H9 (cell line): ENCODE data around the gene BMP7. TPM values are rescaled to one million over a fixed set of nuclear protein-coding genes. Genes with fewer than 3 reads are reported as not detected.
A peak's percentile ranks its signal among the peaks of the same experiment; 100 is the strongest.

Experiments used
- DNase-seq: peaks from one replicate; pipeline ENCODE4 v3.0.0-alpha.2; 2017
- H2AFZ ChIP-seq: one replicate; pipeline ENCODE4 v1.6.1; 2013; ENCODE audit warnings: mild to moderate bottlenecking, low read length, control low read depth, moderate library complexity
- H2AK5ac ChIP-seq: 2 replicates; pipeline ENCODE4 v1.6.1; 2013; ENCODE audit warnings: low read length, control low read depth, mixed read lengths; ENCODE audit not compliant: insufficient read length
- H2BK120ac ChIP-seq: one replicate; pipeline ENCODE4 v1.6.1; 2013; ENCODE audit warnings: low read depth, mild to moderate bottlenecking, low read length, control low read depth, inconsistent platforms; ENCODE audit not compliant: poor library complexity, severe bottlenecking
- H2BK12ac ChIP-seq: 2 replicates; pipeline ENCODE4 v1.6.1; 2013; ENCODE audit warnings: low read length, control low read depth, mixed read lengths, low read depth; ENCODE audit not compliant: insufficient read length
- H2BK15ac ChIP-seq: 2 replicates; pipeline ENCODE4 v1.6.1; 2013; ENCODE audit warnings: low read depth, low read length, control low read depth
- H2BK20ac ChIP-seq: one replicate; pipeline ENCODE4 v1.6.1; 2013; ENCODE audit warnings: low read depth, mild to moderate bottlenecking, low read length, control low read depth, inconsistent platforms; ENCODE audit not compliant: poor library complexity, severe bottlenecking
- H2BK5ac ChIP-seq: 2 replicates; pipeline ENCODE4 v1.6.1; 2013; ENCODE audit warnings: low read length, control low read depth, mixed read lengths; ENCODE audit not compliant: insufficient read length
- H3K14ac ChIP-seq: 2 replicates; pipeline ENCODE4 v1.6.1; 2013; ENCODE audit warnings: low read length, control low read depth; ENCODE audit not compliant: insufficient read depth
- H3K18ac ChIP-seq: 2 replicates; pipeline ENCODE4 v1.6.1; 2013; ENCODE audit warnings: low read depth, mild to moderate bottlenecking, mixed read lengths, low read length, control low read depth; ENCODE audit not compliant: insufficient read length
- H3K23ac ChIP-seq: 2 replicates; pipeline ENCODE4 v1.6.1; 2013; ENCODE audit warnings: low read length, control low read depth, mixed read lengths, low read depth; ENCODE audit not compliant: insufficient read length
- H3K23me2 ChIP-seq: 2 replicates; pipeline ENCODE4 v1.6.1; 2013; ENCODE audit warnings: low read depth, mild to moderate bottlenecking, mixed read lengths, low read length, control low read depth; ENCODE audit not compliant: insufficient read length, poor library complexity, severe bottlenecking
- H3K27ac ChIP-seq: 2 replicates; pipeline ENCODE4 v1.5.1; 2013; ENCODE audit warnings: low read length, control low read depth, mixed read lengths, low read depth; ENCODE audit not compliant: insufficient read length
- H3K27me3 ChIP-seq: 2 replicates; pipeline ENCODE4 v1.6.1; 2013; ENCODE audit warnings: low read length, control low read depth, inconsistent platforms; ENCODE audit not compliant: insufficient read depth
- H3K4ac ChIP-seq: 2 replicates; pipeline ENCODE4 v1.6.1; 2013; ENCODE audit warnings: low read depth, mild to moderate bottlenecking, control low read depth, inconsistent platforms, low read length, moderate library complexity
- H3K4me1 ChIP-seq: 2 replicates; pipeline ENCODE4 v1.6.1; 2013; ENCODE audit warnings: low read length, control low read depth, inconsistent platforms; ENCODE audit not compliant: insufficient read depth
- H3K4me2 ChIP-seq: 2 replicates; pipeline ENCODE4 v1.6.1; 2013; ENCODE audit warnings: low read length, control low read depth, mixed read lengths; ENCODE audit not compliant: insufficient read length, insufficient read depth
- H3K56ac ChIP-seq: 2 replicates; pipeline ENCODE4 v1.6.1; 2013; ENCODE audit warnings: low read depth, mild to moderate bottlenecking, mixed read lengths, low read length, control low read depth; ENCODE audit not compliant: insufficient read length
- H3K79me1 ChIP-seq: 2 replicates; pipeline ENCODE4 v1.6.1; 2013; ENCODE audit warnings: low read depth, mild to moderate bottlenecking, moderate library complexity, low read length, control low read depth, inconsistent platforms; ENCODE audit not compliant: insufficient read depth, poor library complexity, severe bottlenecking
- H3K79me2 ChIP-seq: 2 replicates; pipeline ENCODE4 v1.6.1; 2013; ENCODE audit warnings: low read length, control low read depth, inconsistent platforms; ENCODE audit not compliant: insufficient read depth
- H3K9ac ChIP-seq: 2 replicates; pipeline ENCODE4 v1.6.1; 2013; ENCODE audit warnings: low read length, control low read depth, mixed read lengths; ENCODE audit not compliant: insufficient read length; ENCODE audit errors: extremely low read depth
- H3K9me3 ChIP-seq: one replicate; pipeline ENCODE4 v1.6.1; 2013; ENCODE audit warnings: low read depth, low read length, inconsistent platforms; ENCODE audit not compliant: control insufficient read depth
- H3T11ph ChIP-seq: one replicate; pipeline ENCODE4 v1.6.1; 2013; ENCODE audit warnings: mild to moderate bottlenecking, low read length, control low read depth, inconsistent platforms
- H4K20me1 ChIP-seq: one replicate; pipeline ENCODE4 v1.6.1; 2013; ENCODE audit not compliant: control insufficient read depth, insufficient read length, insufficient read depth
- H4K5ac ChIP-seq: 2 replicates; pipeline ENCODE4 v1.6.1; 2013; ENCODE audit warnings: low read depth, mild to moderate bottlenecking, mixed read lengths, low read length, control low read depth; ENCODE audit not compliant: insufficient read length
- H4K8ac ChIP-seq: replicated peaks from 2 replicates; pipeline ENCODE4 v1.6.1; 2013; ENCODE audit warnings: low read length, control low read depth, mixed read lengths, low read depth; ENCODE audit not compliant: insufficient read length
- H4K91ac ChIP-seq: 2 replicates; pipeline ENCODE4 v1.6.1; 2013; ENCODE audit warnings: low read depth, mild to moderate bottlenecking, moderate library complexity, mixed read lengths, low read length, control low read depth; ENCODE audit not compliant: insufficient read length
- H3K27ac Mint-ChIP-seq, 3 experiments: 2 replicates in 2 of 3; 3 replicates in 1 of 3; pipeline ENCODE4 v1.8.0; 2020 to 2021; ENCODE audit warnings: mixed read lengths in 3 of 3, mild to moderate bottlenecking in 1 of 3, moderate library complexity in 1 of 3
- H3K27me3 Mint-ChIP-seq: 2 replicates; pipeline ENCODE4 v1.8.0; 2021; ENCODE audit warnings: low read depth, mild to moderate bottlenecking, moderate library complexity, mixed read lengths
- H3K36me3 Mint-ChIP-seq, 3 experiments: 2 replicates in 2 of 3; 3 replicates in 1 of 3; pipeline ENCODE4 v1.8.0; 2020 to 2021; ENCODE audit warnings: low read depth in 3 of 3, mixed read lengths in 3 of 3; ENCODE audit not compliant: insufficient read depth in 1 of 3
- H3K4me1 Mint-ChIP-seq, 2 experiments: 2 replicates each; pipeline ENCODE4 v1.8.0; 2020; ENCODE audit warnings: mixed read lengths in 2 of 2
- H3K4me3 Mint-ChIP-seq, 2 experiments: 2 replicates in 1 of 2; 3 replicates in 1 of 2; pipeline ENCODE4 v1.8.0; 2020 to 2021; ENCODE audit warnings: mild to moderate bottlenecking in 2 of 2, mixed read lengths in 2 of 2, moderate library complexity in 1 of 2
- H3K9me3 Mint-ChIP-seq, 2 experiments: 2 replicates in 1 of 2; 3 replicates in 1 of 2; pipeline ENCODE4 v1.8.0; 2020; ENCODE audit warnings: mild to moderate bottlenecking in 2 of 2, mixed read lengths in 2 of 2, moderate library complexity in 1 of 2
- CTCF ChIP-seq: fragments of 200-600 bp; sonication (generic); conservative IDR thresholded peaks from 3 replicates; pipeline ENCODE4 v1.8.0; 2021; ENCODE audit warnings: antibody characterized with exemption, mild to moderate bottlenecking
- WGBS: extraction: QIAGEN DNeasy Blood & Tissue Kit; methylation state at CpG from one replicate; pipeline ENCODE4 v1.1.7; 2013; ENCODE audit warnings: missing lambda C conversion rate, low lambda C conversion rate, mixed read lengths; ENCODE audit not compliant: insufficient read length; ENCODE audit errors: extremely low coverage; 5-methylcytosine and 5-hydroxymethylcytosine counted together
- total RNA-seq: library from RNA; stranded (reverse); gene quantifications from 2 replicates; pipeline ENCODE4 v1.2.1, GENCODE V29; 2021

BMP7 gene
- total RNA-seq, 1 experiment from 2014 or later: 17.7 TPM

DNA sequence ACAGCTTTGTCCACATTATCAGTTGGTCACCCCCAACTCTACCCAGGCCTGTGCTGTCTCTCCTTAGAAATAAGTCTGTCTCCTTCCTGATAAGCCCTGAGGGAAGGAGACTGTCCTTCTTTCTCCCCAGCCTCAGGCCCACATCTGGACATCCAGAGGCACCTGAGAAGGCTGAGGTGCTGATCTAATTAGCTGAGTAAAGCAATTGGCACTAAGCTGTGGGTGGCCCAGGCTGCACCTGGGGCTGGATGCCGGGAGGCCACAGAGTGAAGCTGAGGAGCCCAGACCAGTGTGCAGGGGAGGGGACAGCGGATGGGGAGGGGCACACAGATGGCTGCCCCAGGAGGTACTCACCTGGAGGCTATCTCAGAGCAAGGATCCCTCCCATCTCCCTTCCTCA lies 26.2 kb upstream of the BMP7 start:
- no peak for TF ChIP-seq CTCF
- Histone ChIP-seq H3K23me2 (no peaks in the 10 kb centered on the region), H2AK5ac (no peak overlapping the region), H3K56ac (no peak overlapping the region), H4K5ac (no peak overlapping the region), H2AFZ (no peak overlapping the region), H3K4me1 (0 out of 2 replicates have a peak, but pooled peaks cover 1% of the 10 kb centered on the region), H2BK12ac (no peak overlapping the region), H4K91ac (no peak overlapping the region), H2BK20ac (no peak overlapping the region), H3K4me2 (no peak overlapping the region), H2BK15ac (no peak overlapping the region), H3K18ac (no peak overlapping the region), H3K27me3 (no peaks in the 10 kb centered on the region), H3K79me2 (no peaks in the 10 kb centered on the region), H3K79me1 (no peaks in the 10 kb centered on the region), H4K8ac (no peak overlapping the region), H4K20me1 (no peaks in the 10 kb centered on the region), H2BK5ac (no peak overlapping the region), H3K14ac (no peak overlapping the region), H3K23ac (no peak overlapping the region), H3K9ac (no peak overlapping the region), H3K9me3 (no peaks in the 10 kb centered on the region), H2BK120ac (no peak overlapping the region), H3K27ac (no peak overlapping the region), H3K4ac (no peak overlapping the region), H3T11ph (no peak overlapping the region)
- H3K27ac Mint-ChIP-seq: peak overlapping the region in 1 of 3 experiments; percentile 67; a peak in 2 of 7 replicates
- H3K27me3 Mint-ChIP-seq: peaks cover 6% of the 10 kb centered on the region; the same call in 1 of the 2 replicates
- peaks cover 29 to 44% of the 10 kb centered on the region in 2 experiments for H3K4me1 Mint-ChIP-seq
- no CpG with 5 or more reads among the region's 2 CpGs for WGBS
- H3K36me3 Mint-ChIP-seq: no peaks in the 10 kb centered on the region; a peak in 1 of 7 replicates
- DNase-seq: no peak
- no peaks in the 10 kb centered on the region; a peak in 1 of 5 replicates for H3K9me3 Mint-ChIP-seq
- H3K4me3 Mint-ChIP-seq: no peak overlapping the region
